ENCODE results near the gene SLAMF7. TPM values are rescaled to one million over a fixed set of nuclear protein-coding genes. Genes with fewer than 3 reads are reported as not detected.
"Not testable (repeated sequence)": the region's sequence is repeated elsewhere in the genome, so short reads cannot be mapped to it uniquely, and the experiment has no call there.

Gene SLAMF7
- total RNA-seq, 1 experiment from 2014 or later = not detected

- DNase-seq (ENCODE audit: low read depth) = no peak
Observed at GRCh38 chr1:160774886-160775719, 36.1 kb downstream of the SLAMF7 start.

- DNase-seq (ENCODE audit: low read depth) = no peak
Observed at GRCh38 chr1:160776178-160776577, 37.1 kb downstream of the SLAMF7 start.

GRCh38 chr1:160777486-160778089 is 38.5 kb downstream of the SLAMF7 start:
- peak; percentile 18 for DNase-seq (ENCODE audit: low read depth)

GRCh38 chr1:160778976-160779375 is 39.9 kb downstream of the SLAMF7 start:
- no peak for DNase-seq (ENCODE audit: low read depth)

- peak; percentile 5 for DNase-seq (ENCODE audit: low read depth)
Observed at GRCh38 chr1:160779626-160780397, 40.8 kb downstream of the SLAMF7 start.

GRCh38 chr1:160780398-160780755 is 41.3 kb downstream of the SLAMF7 start:
- no peak for DNase-seq (ENCODE audit: low read depth)

- no peak for DNase-seq (ENCODE audit: low read depth)
Observed at GRCh38 chr1:160781186-160781766, 42.2 kb downstream of the SLAMF7 start.

- no peak for DNase-seq (ENCODE audit: low read depth)
Observed at GRCh38 chr1:160781914-160782689, 43.1 kb downstream of the SLAMF7 start.

GRCh38 chr1:160782988-160783765 is 44.1 kb downstream of the SLAMF7 start:
- DNase-seq (ENCODE audit: low read depth) = not testable (repeated sequence)

- no peak for DNase-seq (ENCODE audit: low read depth)
Observed at GRCh38 chr1:160789051-160789701, 50.1 kb downstream of the SLAMF7 start.

- no peak for DNase-seq (ENCODE audit: low read depth)
Observed at GRCh38 chr1:160789702-160790611, 50.9 kb downstream of the SLAMF7 start.

GRCh38 chr1:160794376-160794775 is 55.3 kb downstream of the SLAMF7 start:
- no peak for DNase-seq (ENCODE audit: low read depth)

GRCh38 chr1:160795951-160796383 is 56.9 kb downstream of the SLAMF7 start, which contains the start of gene LY9:
Gene LY9 (plus strand): TSS chr1:160796174. CDS start chr1:160796188, 14 bp downstream.
- no peak for DNase-seq (ENCODE audit: low read depth)

GRCh38 chr1:160797271-160797709 is 58.2 kb downstream of the SLAMF7 start:
- DNase-seq (ENCODE audit: low read depth) = no peak

- no peak for DNase-seq (ENCODE audit: low read depth)
Observed at GRCh38 chr1:160797861-160798273, 58.8 kb downstream of the SLAMF7 start.

GRCh38 chr1:160798439-160798838 is 59.4 kb downstream of the SLAMF7 start:
- DNase-seq (ENCODE audit: low read depth) = no peak

- DNase-seq (ENCODE audit: low read depth) = no peak
Observed at GRCh38 chr1:160799641-160800040, 60.6 kb downstream of the SLAMF7 start.

GRCh38 chr1:160800142-160800541 is 61.1 kb downstream of the SLAMF7 start:
- no peak for DNase-seq (ENCODE audit: low read depth)

All from LHCN-M2 (cell line).